MM.1S (cell line): ENCODE measurements around the gene VMP1.

ENCODE experiments used
- DNase-seq: peaks from one replicate; pipeline ENCODE4 v3.0.0-alpha.2; 2015
- H2AFZ ChIP-seq: fragments of 300-600 bp; sonication (generic); 2 replicates; pipeline ENCODE4 v1.6.0; 2016; ENCODE audit warnings: antibody characterized with exemption, low read length
- H3F3A ChIP-seq: fragments of 300-600 bp; sonication (generic); 2 replicates; pipeline ENCODE4 v1.6.1; 2016; ENCODE audit warnings: mild to moderate bottlenecking, antibody characterized with exemption, low read length, moderate library complexity, mixed read lengths; ENCODE audit not compliant: insufficient read depth
- H3K27ac ChIP-seq: fragments of 300-600 bp; sonication (generic); 2 replicates; pipeline ENCODE4 v1.5.1; 2016; ENCODE audit warnings: mild to moderate bottlenecking, low read length
- H3K27me3 ChIP-seq: fragments of 300-600 bp; sonication (generic); replicated peaks from 2 replicates; pipeline ENCODE4 v1.6.0; 2016; ENCODE audit warnings: low read length; ENCODE audit not compliant: insufficient read depth
- H3K36me3 ChIP-seq: fragments of 300-600 bp; sonication (generic); replicated peaks from 2 replicates; pipeline ENCODE4 v1.6.1; 2016; ENCODE audit warnings: mild to moderate bottlenecking, low read length, mixed read lengths; ENCODE audit not compliant: insufficient read depth
- H3K4me1 ChIP-seq: fragments of 300-600 bp; sonication (generic); 2 replicates; pipeline ENCODE4 v1.6.1; 2016; ENCODE audit warnings: low read length, mixed read lengths
- H3K4me2 ChIP-seq: fragments of 300-600 bp; sonication (generic); 2 replicates; pipeline ENCODE4 v1.6.0; 2016; ENCODE audit warnings: low read depth, low read length
- H3K4me3 ChIP-seq: fragments of 300-600 bp; sonication (generic); 2 replicates; pipeline ENCODE4 v1.5.1; 2016; ENCODE audit warnings: low read length, mixed read lengths
- H3K79me2 ChIP-seq: fragments of 300-600 bp; sonication (generic); 2 replicates; pipeline ENCODE4 v1.6.1; 2016; ENCODE audit warnings: mixed run types, low read length, mixed read lengths
- H3K9ac ChIP-seq: fragments of 300-600 bp; sonication (generic); 2 replicates; pipeline ENCODE4 v1.6.1; 2016; ENCODE audit warnings: low read length, mixed read lengths
- H3K9me2 ChIP-seq: fragments of 300-600 bp; sonication (generic); replicated peaks from 2 replicates; pipeline ENCODE4 v1.6.1; 2016; ENCODE audit warnings: mild to moderate bottlenecking, low read length, mixed read lengths; ENCODE audit not compliant: insufficient read depth
- H3K9me3 ChIP-seq: fragments of 300-600 bp; sonication (generic); replicated peaks from 2 replicates; pipeline ENCODE4 v1.6.1; 2016; ENCODE audit warnings: mild to moderate bottlenecking, low read length, mixed read lengths; ENCODE audit not compliant: insufficient read depth
- H4K20me1 ChIP-seq: fragments of 300-600 bp; sonication (generic); 2 replicates; pipeline ENCODE4 v1.6.1; 2016; ENCODE audit warnings: mild to moderate bottlenecking, low read length, moderate library complexity, mixed read lengths; ENCODE audit not compliant: insufficient read depth
- CTCF ChIP-seq: fragments of 300-600 bp; sonication (generic); IDR thresholded peaks from 2 replicates; pipeline ENCODE4 v1.5.1; 2016; ENCODE audit warnings: antibody characterized with exemption, low read length, mixed read lengths
- EZH2 ChIP-seq: fragments of 300-600 bp; sonication (generic); optimal IDR thresholded peaks from 2 replicates; pipeline ENCODE3; 2017; ENCODE audit warnings: low read depth, mild to moderate bottlenecking, antibody characterized with exemption, low read length, mixed read lengths
- EZH2phosphoT487 ChIP-seq: fragments of 300-600 bp; sonication (generic); IDR thresholded peaks from 2 replicates; pipeline ENCODE4 v1.6.1; 2018; ENCODE audit warnings: antibody characterized with exemption, low read length

The VMP1 gene

GRCh38 chr17:59722623-59723022, 15.2 kb downstream of the VMP1 start:
- Histone ChIP-seq H3K9ac (no peak overlapping the region), H4K20me1 (peaks cover 5% of the 10 kb centered on the region; the same call in 1 of the 2 replicates), H3K4me3 (no peak overlapping the region), H3K79me2 (peaks cover 62% of the 10 kb centered on the region), H3K9me2 (no peaks in the 10 kb centered on the region), H3K27ac (no peak overlapping the region), H3K4me1 (no peaks in the 10 kb centered on the region), H3K27me3 (no peaks in the 10 kb centered on the region), H3K36me3 (no peaks in the 10 kb centered on the region), H3K9me3 (no peaks in the 10 kb centered on the region), H2AFZ (no peak overlapping the region), H3F3A (no peaks in the 10 kb centered on the region), H3K4me2 (no peak overlapping the region)
- TF ChIP-seq CTCF (no peak), EZH2 (no peak), EZH2phosphoT487 (no peak)
- DNase-seq: no peak

- H3K9me3 ChIP-seq: no peaks in the 10 kb centered on the region
- H4K20me1 ChIP-seq: peaks cover 5% of the 10 kb centered on the region; the same call in 1 of the 2 replicates
- H2AFZ ChIP-seq: no peak overlapping the region
- no peak overlapping the region for H3K9ac ChIP-seq
- no peak for DNase-seq
- no peak overlapping the region for H3K27ac ChIP-seq
- no peak overlapping the region for H3K4me3 ChIP-seq
- no peaks in the 10 kb centered on the region for H3F3A ChIP-seq
- H3K9me2 ChIP-seq: no peaks in the 10 kb centered on the region
- no peaks in the 10 kb centered on the region for H3K27me3 ChIP-seq
- no peaks in the 10 kb centered on the region for H3K4me1 ChIP-seq
- H3K79me2 ChIP-seq: peaks cover 64% of the 10 kb centered on the region
- H3K4me2 ChIP-seq: no peak overlapping the region
- H3K36me3 ChIP-seq: no peaks in the 10 kb centered on the region
- TF ChIP-seq CTCF (no peak), EZH2 (no peak), EZH2phosphoT487 (no peak)
Observed at GRCh38 chr17:59723041-59723440, 15.6 kb downstream of the VMP1 start.

- peaks cover 5% of the 10 kb centered on the region; the same call in 1 of the 2 replicates for H4K20me1 ChIP-seq
- no peak overlapping the region for H3K27ac ChIP-seq
- H3K4me2 ChIP-seq: no peak overlapping the region
Observed at GRCh38 chr17:59723607-59724006, 16.2 kb downstream of the VMP1 start.

More at GRCh38 chr17:59723607-59724006, 16.2 kb downstream of the VMP1 start:
- Histone ChIP-seq H3K9ac (no peak overlapping the region), H3K36me3 (no peaks in the 10 kb centered on the region), H3K9me2 (no peaks in the 10 kb centered on the region), H3K4me3 (no peak overlapping the region), H3K9me3 (no peaks in the 10 kb centered on the region), H3K27me3 (no peaks in the 10 kb centered on the region), H3F3A (no peaks in the 10 kb centered on the region), H2AFZ (no peak overlapping the region), H3K4me1 (no peaks in the 10 kb centered on the region), H3K79me2 (peaks cover 64% of the 10 kb centered on the region)
- no peak for DNase-seq
- TF ChIP-seq CTCF (no peak), EZH2 (no peak), EZH2phosphoT487 (no peak)
